Measurements from ENCODE around the gene PPP1R14B.

The PPP1R14B gene

GRCh38 chr11:64223001-64223651 is 23.6 kb downstream of the PPP1R14B start:
- no peak for DNase-seq (ENCODE audit: low read depth, low spot score)
- in situ Hi-C loops (cut with HindIII; ENCODE audit: low sequenced_read_pairs), result no loop called here
- H3K4me3 ChIP-seq (ENCODE audit: low read depth, low read length), result no peak overlapping the region
- no peak for TF ChIP-seq CTCF (IDR thresholded peaks at IDR 0.05; ENCODE audit: low read depth, low read length)

- H3K4me3 ChIP-seq (ENCODE audit: low read depth, low read length), result no peak overlapping the region
- in situ Hi-C loops (cut with HindIII; ENCODE audit: low sequenced_read_pairs), result no loop called here
- TF ChIP-seq CTCF (IDR thresholded peaks at IDR 0.05; ENCODE audit: low read depth, low read length), result no peak
- DNase-seq (ENCODE audit: low read depth, low spot score), result no peak
Measured at GRCh38 chr11:64222651-64223000, 24.1 kb downstream of the PPP1R14B start.

- no peak for TF ChIP-seq CTCF (IDR thresholded peaks at IDR 0.05; ENCODE audit: low read depth, low read length)
- in situ Hi-C loops (cut with HindIII; ENCODE audit: low sequenced_read_pairs), result no loop called here
- DNase-seq (ENCODE audit: low read depth, low spot score), result no peak
- no peak overlapping the region for H3K4me3 ChIP-seq (ENCODE audit: low read depth, low read length)
Measured at GRCh38 chr11:64220798-64221197, 25.9 kb downstream of the PPP1R14B start.

GRCh38 chr11:64220271-64220670 is 26.5 kb downstream of the PPP1R14B start:
- in situ Hi-C loops (cut with HindIII; ENCODE audit: low sequenced_read_pairs), result no loop called here
- DNase-seq (ENCODE audit: low read depth, low spot score), result no peak
- no peak overlapping the region for H3K4me3 ChIP-seq (ENCODE audit: low read depth, low read length)
- TF ChIP-seq CTCF (IDR thresholded peaks at IDR 0.05; ENCODE audit: low read depth, low read length), result no peak

- TF ChIP-seq CTCF (IDR thresholded peaks at IDR 0.05; ENCODE audit: low read depth, low read length), result no peak
- no peak overlapping the region for H3K4me3 ChIP-seq (ENCODE audit: low read depth, low read length)
- in situ Hi-C loops (cut with HindIII; ENCODE audit: low sequenced_read_pairs), result no loop called here
- DNase-seq (ENCODE audit: low read depth, low spot score), result no peak
Measured at GRCh38 chr11:64219755-64220154, 27.0 kb downstream of the PPP1R14B start.

GRCh38 chr11:64219354-64219684 is 27.4 kb downstream of the PPP1R14B start:
- no peak for DNase-seq (ENCODE audit: low read depth, low spot score)
- no peak for TF ChIP-seq CTCF (IDR thresholded peaks at IDR 0.05; ENCODE audit: low read depth, low read length)
- in situ Hi-C loops (cut with HindIII; ENCODE audit: low sequenced_read_pairs), result no loop called here
- H3K4me3 ChIP-seq (ENCODE audit: low read depth, low read length), result no peak overlapping the region
